HepG2 (cell line): Measurements from ENCODE around the gene ATP1A2. TPM values are rescaled to one million over a fixed set of nuclear protein-coding genes. Genes with fewer than 3 reads are reported as not detected.

Experiments
- ATM ChIP-seq: fragments of 450-650 bp; IDR thresholded peaks from 2 replicates; pipeline ENCODE4 v1.7.1; 2017; ENCODE audit warnings: mild to moderate bottlenecking, borderline replicate concordance
- CENPX ChIP-seq: sonication (generic); formaldehyde crosslinking; IDR thresholded peaks from 2 replicates; pipeline ENCODE4 v1.9.0; 2021; ENCODE audit warnings: mild to moderate bottlenecking, missing genetic modification reagents, moderate library complexity
- HIVEP1 ChIP-seq: sonication (generic); formaldehyde crosslinking; IDR thresholded peaks from 2 replicates; pipeline ENCODE4 v1.4.0; 2020; ENCODE audit warnings: mild to moderate bottlenecking, missing genetic modification reagents
- ISL2 ChIP-seq: sonication (generic); formaldehyde crosslinking; IDR thresholded peaks from 2 replicates; pipeline ENCODE4 v1.5.0; 2020; ENCODE audit warnings: missing genetic modification reagents
- NCOR1 ChIP-seq: fragments of 200-600 bp; sonication (generic); IDR thresholded peaks from 2 replicates; pipeline ENCODE4 v1.7.0; 2017; ENCODE audit warnings: antibody characterized with exemption, low read length, borderline replicate concordance
- NFYB ChIP-seq: sonication (generic); formaldehyde crosslinking; IDR thresholded peaks from 2 replicates; pipeline ENCODE4 v1.4.0; 2020; ENCODE audit warnings: missing genetic modification reagents
- PAXIP1 ChIP-seq: sonication (generic); formaldehyde crosslinking; conservative IDR thresholded peaks from 2 replicates; pipeline ENCODE4 v1.4.0; 2020; ENCODE audit warnings: mild to moderate bottlenecking, missing genetic modification reagents, moderate library complexity
- SOX13 ChIP-seq, 3 experiments: fragments of 450-650 bp in 1 of 3; sonication (generic) in 1 of 3; formaldehyde crosslinking in 1 of 3; IDR thresholded peaks in 2 of 3; conservative IDR thresholded peaks in 1 of 3; 2 replicates each; pipeline versions ENCODE4 v1.5.0 to v1.6.1; 2016 to 2020; ENCODE audit warnings: antibody characterized with exemption in 1 of 3, mild to moderate bottlenecking in 1 of 3, missing compliant biosample characterization in 1 of 3, missing genetic modification reagents in 1 of 3, moderate library complexity in 1 of 3
- TCF7L2 ChIP-seq: IDR thresholded peaks from 2 replicates; pipeline ENCODE4 v1.6.1; 2011; ENCODE audit warnings: mild to moderate bottlenecking, low read depth, low read length, moderate library complexity
- ZBTB20 ChIP-seq: sonication (generic); formaldehyde crosslinking; IDR thresholded peaks from 2 replicates; pipeline ENCODE4 v1.8.1; 2023; ENCODE audit warnings: missing genetic modification reagents, low read depth, mild to moderate bottlenecking, borderline replicate concordance
- ZFYVE20 ChIP-seq: sonication (generic); formaldehyde crosslinking; IDR thresholded peaks from 2 replicates; pipeline ENCODE4 v1.8.0; 2023; ENCODE audit warnings: low read depth, mild to moderate bottlenecking, moderate library complexity, missing genetic modification reagents, borderline replicate concordance
- ZNF234 ChIP-seq: sonication (generic); formaldehyde crosslinking; conservative IDR thresholded peaks from 2 replicates; pipeline ENCODE4 v1.5.1; 2020; ENCODE audit warnings: mild to moderate bottlenecking, missing genetic modification reagents
- ZNF788 ChIP-seq: sonication (generic); formaldehyde crosslinking; IDR thresholded peaks from 2 replicates; pipeline ENCODE4 v1.5.0; 2020; ENCODE audit warnings: mild to moderate bottlenecking, missing genetic modification reagents, borderline replicate concordance
- polyA plus RNA-seq, 8 experiments: library from polyadenylated mRNA; depleted of rRNA in 3 of 8; stranded (reverse) in 7 of 8; unstranded in 1 of 8; fragments of >200 nt; fragmentation: Illumina TruSeq in 4 of 8; extraction: Trizol in 4 of 8; gene quantifications; 2 replicates each; pipeline versions ENCODE4 v1.2.1 to v1.2.3, GENCODE V29; 2011 to 2016; ENCODE audit warnings: low read depth in 4 of 8, missing spikeins in 1 of 8, mixed read lengths in 1 of 8; ENCODE audit not compliant: insufficient read depth in 1 of 8
- total RNA-seq, 5 experiments: library from RNA; depleted of rRNA; stranded (reverse); fragments of >200 nt; fragmentation: Illumina TruSeq; extraction: Trizol; gene quantifications; 2 replicates each; pipeline ENCODE4 v1.2.3, GENCODE V29; 2016; ENCODE audit warnings: low read depth in 1 of 5
- TF ChIP-seq, protein P1 (sequence below): sonication (generic); formaldehyde crosslinking; IDR thresholded peaks from 2 replicates; pipeline ENCODE4 v1.5.0; 2020; ENCODE audit warnings: missing genetic modification reagents
- TF ChIP-seq, protein P2 (sequence below): sonication (generic); formaldehyde crosslinking; IDR thresholded peaks from 2 replicates; pipeline ENCODE4 v1.5.0; 2020; ENCODE audit warnings: missing genetic modification reagents
- TF ChIP-seq, protein P3 (sequence below): sonication (generic); formaldehyde crosslinking; IDR thresholded peaks from 2 replicates; pipeline ENCODE4 v1.8.1; 2023; ENCODE audit warnings: mild to moderate bottlenecking, missing genetic modification reagents
- TF ChIP-seq, protein P4 (sequence below): sonication (generic); formaldehyde crosslinking; IDR thresholded peaks from 2 replicates; pipeline ENCODE4 v1.5.0; 2020; ENCODE audit warnings: mild to moderate bottlenecking, missing genetic modification reagents, borderline replicate concordance
- TF ChIP-seq, protein P5 (sequence below): sonication (generic); formaldehyde crosslinking; IDR thresholded peaks from 2 replicates; pipeline ENCODE4 v1.4.0; 2020; ENCODE audit warnings: missing genetic modification reagents

The ATP1A2 gene
- total and polyA plus RNA-seq, 2 of the 13 experiments (the other 11 are each of a cell fraction or from before 2014, with no cell fraction given) = 0.16 TPM; not detected in 1

DNA sequence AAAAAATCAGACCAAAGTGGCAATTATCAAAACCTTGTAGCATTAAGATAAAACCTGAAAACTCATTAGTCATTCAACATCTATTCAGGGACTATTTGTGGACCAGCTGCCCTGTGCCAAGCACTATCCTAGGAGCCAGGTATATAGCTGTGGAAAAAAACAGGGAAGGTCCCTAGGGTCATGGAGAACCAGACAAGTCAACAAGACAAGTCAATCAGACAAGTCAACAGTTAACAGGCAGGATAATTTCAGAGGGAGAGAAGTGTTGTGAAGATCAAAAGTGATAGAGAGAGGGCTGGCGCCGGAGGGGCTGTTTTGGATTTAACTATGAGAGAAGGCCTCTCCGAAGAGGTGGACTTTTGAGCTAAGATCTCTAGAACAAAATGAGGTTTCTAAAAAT is 32.6 kb downstream of the ATP1A2 start (continued):
- TF ChIP-seq, protein P1, sequence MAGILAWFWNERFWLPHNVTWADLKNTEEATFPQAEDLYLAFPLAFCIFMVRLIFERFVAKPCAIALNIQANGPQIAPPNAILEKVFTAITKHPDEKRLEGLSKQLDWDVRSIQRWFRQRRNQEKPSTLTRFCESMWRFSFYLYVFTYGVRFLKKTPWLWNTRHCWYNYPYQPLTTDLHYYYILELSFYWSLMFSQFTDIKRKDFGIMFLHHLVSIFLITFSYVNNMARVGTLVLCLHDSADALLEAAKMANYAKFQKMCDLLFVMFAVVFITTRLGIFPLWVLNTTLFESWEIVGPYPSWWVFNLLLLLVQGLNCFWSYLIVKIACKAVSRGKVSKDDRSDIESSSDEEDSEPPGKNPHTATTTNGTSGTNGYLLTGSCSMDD (CRISPR knock-in tag) = no peak
- TF ChIP-seq ZFYVE20 (CRISPR knock-in tag) = no peak
- TF ChIP-seq TCF7L2 = no peak
- TF ChIP-seq, protein P2, sequence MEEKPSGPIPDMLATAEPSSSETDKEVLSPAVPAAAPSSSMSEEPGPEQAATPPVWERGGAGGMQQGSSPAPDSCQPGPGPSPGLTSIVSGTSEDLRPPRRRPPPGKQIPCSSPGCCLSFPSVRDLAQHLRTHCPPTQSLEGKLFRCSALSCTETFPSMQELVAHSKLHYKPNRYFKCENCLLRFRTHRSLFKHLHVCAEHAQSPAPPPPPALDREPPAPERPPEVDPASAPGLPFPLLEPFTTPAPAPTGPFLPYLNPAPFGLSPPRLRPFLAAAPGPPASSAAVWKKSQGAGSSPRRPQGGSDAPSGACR (CRISPR knock-in tag) = no peak
- TF ChIP-seq ZNF234 (CRISPR knock-in tag) = no peak
- no peak for TF ChIP-seq SOX13 (IDR thresholded peaks at IDR 0.05)
- peak in 1 of 2 experiments; percentile 20; a peak in 1 of 4 replicates for TF ChIP-seq SOX13 (CRISPR knock-in tag; conservative IDR thresholded peaks at IDR 0.05 in 1 of 2, IDR thresholded peaks at IDR 0.05 in 1 of 2)
- TF ChIP-seq HIVEP1 (CRISPR knock-in tag) = no peak
- TF ChIP-seq, protein P3, sequence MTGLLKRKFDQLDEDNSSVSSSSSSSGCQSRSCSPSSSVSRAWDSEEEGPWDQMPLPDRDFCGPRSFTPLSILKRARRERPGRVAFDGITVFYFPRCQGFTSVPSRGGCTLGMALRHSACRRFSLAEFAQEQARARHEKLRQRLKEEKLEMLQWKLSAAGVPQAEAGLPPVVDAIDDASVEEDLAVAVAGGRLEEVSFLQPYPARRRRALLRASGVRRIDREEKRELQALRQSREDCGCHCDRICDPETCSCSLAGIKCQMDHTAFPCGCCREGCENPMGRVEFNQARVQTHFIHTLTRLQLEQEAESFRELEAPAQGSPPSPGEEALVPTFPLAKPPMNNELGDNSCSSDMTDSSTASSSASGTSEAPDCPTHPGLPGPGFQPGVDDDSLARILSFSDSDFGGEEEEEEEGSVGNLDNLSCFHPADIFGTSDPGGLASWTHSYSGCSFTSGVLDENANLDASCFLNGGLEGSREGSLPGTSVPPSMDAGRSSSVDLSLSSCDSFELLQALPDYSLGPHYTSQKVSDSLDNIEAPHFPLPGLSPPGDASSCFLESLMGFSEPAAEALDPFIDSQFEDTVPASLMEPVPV = no peak
- TF ChIP-seq ATM = no peak
- TF ChIP-seq CENPX (CRISPR knock-in tag) = no peak
- no peak for TF ChIP-seq ZNF788 (CRISPR knock-in tag)
- TF ChIP-seq ISL2 = 0 out of 2 replicates have a peak, but pooled peaks have one; percentile 16
- TF ChIP-seq, protein P4, sequence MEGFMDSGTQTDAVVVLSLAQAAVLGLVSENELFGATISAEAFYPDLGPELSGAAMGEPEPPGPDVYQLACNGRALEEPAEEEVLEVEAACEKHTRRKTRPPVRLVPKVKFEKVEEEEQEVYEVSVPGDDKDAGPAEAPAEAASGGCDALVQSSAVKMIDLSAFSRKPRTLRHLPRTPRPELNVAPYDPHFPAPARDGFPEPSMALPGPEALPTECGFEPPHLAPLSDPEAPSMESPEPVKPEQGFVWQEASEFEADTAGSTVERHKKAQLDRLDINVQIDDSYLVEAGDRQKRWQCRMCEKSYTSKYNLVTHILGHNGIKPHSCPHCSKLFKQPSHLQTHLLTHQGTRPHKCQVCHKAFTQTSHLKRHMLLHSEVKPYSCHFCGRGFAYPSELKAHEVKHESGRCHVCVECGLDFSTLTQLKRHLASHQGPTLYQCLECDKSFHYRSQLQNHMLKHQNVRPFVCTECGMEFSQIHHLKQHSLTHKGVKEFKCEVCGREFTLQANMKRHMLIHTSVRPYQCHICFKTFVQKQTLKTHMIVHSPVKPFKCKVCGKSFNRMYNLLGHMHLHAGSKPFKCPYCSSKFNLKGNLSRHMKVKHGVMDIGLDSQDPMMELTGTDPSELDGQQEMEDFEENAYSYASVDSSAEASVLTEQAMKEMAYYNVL (CRISPR knock-in tag) = no peak
- no peak for TF ChIP-seq ZBTB20 (CRISPR knock-in tag)
- peak; percentile 43; the same call in 1 of the 2 replicates for TF ChIP-seq NCOR1
- TF ChIP-seq PAXIP1 = peak; percentile 84
- TF ChIP-seq NFYB = no peak
- TF ChIP-seq, protein P5, sequence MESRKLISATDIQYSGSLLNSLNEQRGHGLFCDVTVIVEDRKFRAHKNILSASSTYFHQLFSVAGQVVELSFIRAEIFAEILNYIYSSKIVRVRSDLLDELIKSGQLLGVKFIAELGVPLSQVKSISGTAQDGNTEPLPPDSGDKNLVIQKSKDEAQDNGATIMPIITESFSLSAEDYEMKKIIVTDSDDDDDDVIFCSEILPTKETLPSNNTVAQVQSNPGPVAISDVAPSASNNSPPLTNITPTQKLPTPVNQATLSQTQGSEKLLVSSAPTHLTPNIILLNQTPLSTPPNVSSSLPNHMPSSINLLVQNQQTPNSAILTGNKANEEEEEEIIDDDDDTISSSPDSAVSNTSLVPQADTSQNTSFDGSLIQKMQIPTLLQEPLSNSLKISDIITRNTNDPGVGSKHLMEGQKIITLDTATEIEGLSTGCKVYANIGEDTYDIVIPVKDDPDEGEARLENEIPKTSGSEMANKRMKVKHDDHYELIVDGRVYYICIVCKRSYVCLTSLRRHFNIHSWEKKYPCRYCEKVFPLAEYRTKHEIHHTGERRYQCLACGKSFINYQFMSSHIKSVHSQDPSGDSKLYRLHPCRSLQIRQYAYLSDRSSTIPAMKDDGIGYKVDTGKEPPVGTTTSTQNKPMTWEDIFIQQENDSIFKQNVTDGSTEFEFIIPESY (CRISPR knock-in tag) = no peak
